CD4-positive, alpha-beta T cell (primary cell): ENCODE measurements around the gene SPOP. TPM values are rescaled to one million over a fixed set of nuclear protein-coding genes. Genes with fewer than 3 reads are reported as not detected.
A peak's percentile ranks its signal among the peaks of the same experiment; 100 is the strongest.

Experiments used
- ATAC-seq: fragments of 200-7000 bp; cut with Tn5 transposase; one replicate; pipeline ENCODE4 v1.10.0; 2022; ENCODE audit warnings: mild to moderate bottlenecking; ENCODE audit not compliant: poor library complexity
- CTCF ChIA-PET: fragments of 350-600 bp; sonication (Branson Sonifier 250); formaldehyde crosslinking; loops from one replicate; lab custom pipeline; 2021; ENCODE audit warnings: antibody characterized with exemption, inconsistent platforms; lab: Charles Lee
- POLR2A ChIA-PET: fragments of 350-600 bp; sonication (Branson Sonifier 250); formaldehyde crosslinking; loops from one replicate; lab custom pipeline; 2021; ENCODE audit warnings: antibody characterized with exemption, inconsistent platforms; lab: Charles Lee
- DNase-seq, 14 experiments: peaks; one replicate each; pipeline ENCODE4 v3.0.0-alpha.2; 2013 to 2020; ENCODE audit warnings: mixed read lengths in 2 of 14
- H3K27ac ChIP-seq, 2 donors: one replicate each; pipeline versions ENCODE4 v1.5.1 to v1.7.0; 2013; ENCODE audit warnings: low read length in 2 of 2, low read depth in 1 of 2, mild to moderate bottlenecking in 1 of 2
- H3K27me3 ChIP-seq, 2 experiments: 1 replicate in 1 of 2; 2 replicates in 1 of 2; pipeline versions ENCODE4 v1.6.1 to v1.7.0; 2013; ENCODE audit warnings: low read length in 2 of 2, control low read depth in 1 of 2, mild to moderate bottlenecking in 1 of 2, moderate library complexity in 1 of 2; ENCODE audit not compliant: insufficient read depth in 2 of 2, control insufficient read depth in 1 of 2
- H3K36me3 ChIP-seq: one replicate; pipeline ENCODE4 v1.6.1; 2013; ENCODE audit warnings: low read length, control low read depth; ENCODE audit not compliant: insufficient read depth
- H3K4me1 ChIP-seq: one replicate; pipeline ENCODE4 v1.6.1; 2013; ENCODE audit warnings: low read length, control low read depth; ENCODE audit not compliant: insufficient read depth
- H3K4me3 ChIP-seq: one replicate; pipeline ENCODE4 v1.5.1; 2013; ENCODE audit warnings: mild to moderate bottlenecking, low read length, moderate library complexity
- H3K9me3 ChIP-seq, 2 experiments: 1 replicate in 1 of 2; 2 replicates in 1 of 2; pipeline versions ENCODE4 v1.6.1 to v1.7.0; 2013; ENCODE audit warnings: low read length in 2 of 2, mild to moderate bottlenecking in 2 of 2, control low read depth in 1 of 2, moderate library complexity in 1 of 2; ENCODE audit not compliant: control insufficient read depth in 1 of 2, insufficient read depth in 1 of 2
- H3K27ac Mint-ChIP-seq: one replicate; pipeline ENCODE4 v1.8.0; 2020; ENCODE audit warnings: mixed read lengths
- H3K27me3 Mint-ChIP-seq: one replicate; pipeline ENCODE4 v1.8.0; 2021; ENCODE audit warnings: mixed read lengths
- H3K36me3 Mint-ChIP-seq: one replicate; pipeline ENCODE4 v1.8.0; 2021; ENCODE audit warnings: low read depth, mixed read lengths
- H3K4me1 Mint-ChIP-seq: one replicate; pipeline ENCODE4 v1.8.0; 2021; ENCODE audit warnings: low read depth, mixed read lengths
- H3K4me3 Mint-ChIP-seq: one replicate; pipeline ENCODE4 v1.8.0; 2020; ENCODE audit warnings: mild to moderate bottlenecking, mixed read lengths
- H3K9me3 Mint-ChIP-seq: one replicate; pipeline ENCODE4 v1.8.0; 2020; ENCODE audit warnings: mixed read lengths
- CTCF ChIP-seq: fragments of 200-600 bp; IDR thresholded peaks from one replicate; pipeline ENCODE4 v1.8.0; 2022; ENCODE audit warnings: antibody characterized with exemption, mild to moderate bottlenecking
- intact Hi-C, 2 experiments: fragments of 100-400 bp; cut with DNase I in 1 of 2; cut with micrococcal nuclease in 1 of 2; formaldehyde crosslinking; loops; one replicate each; pipeline versions ENCODE4 v1.15.1 to v1.9.0; 2023 to 2025; cut with DNase I, micrococcal nuclease
- total RNA-seq, 174 experiments: library from RNA in 2 of 174; stranded (reverse) in 2 of 174; gene quantifications; one replicate each; pipeline ENCODE4 v1.2.3 and lab custom pipeline; 2021 to 2026

SPOP gene
- total RNA-seq, 2 experiments from 2014 or later, result 38.7 to 41.5 TPM

DNA sequence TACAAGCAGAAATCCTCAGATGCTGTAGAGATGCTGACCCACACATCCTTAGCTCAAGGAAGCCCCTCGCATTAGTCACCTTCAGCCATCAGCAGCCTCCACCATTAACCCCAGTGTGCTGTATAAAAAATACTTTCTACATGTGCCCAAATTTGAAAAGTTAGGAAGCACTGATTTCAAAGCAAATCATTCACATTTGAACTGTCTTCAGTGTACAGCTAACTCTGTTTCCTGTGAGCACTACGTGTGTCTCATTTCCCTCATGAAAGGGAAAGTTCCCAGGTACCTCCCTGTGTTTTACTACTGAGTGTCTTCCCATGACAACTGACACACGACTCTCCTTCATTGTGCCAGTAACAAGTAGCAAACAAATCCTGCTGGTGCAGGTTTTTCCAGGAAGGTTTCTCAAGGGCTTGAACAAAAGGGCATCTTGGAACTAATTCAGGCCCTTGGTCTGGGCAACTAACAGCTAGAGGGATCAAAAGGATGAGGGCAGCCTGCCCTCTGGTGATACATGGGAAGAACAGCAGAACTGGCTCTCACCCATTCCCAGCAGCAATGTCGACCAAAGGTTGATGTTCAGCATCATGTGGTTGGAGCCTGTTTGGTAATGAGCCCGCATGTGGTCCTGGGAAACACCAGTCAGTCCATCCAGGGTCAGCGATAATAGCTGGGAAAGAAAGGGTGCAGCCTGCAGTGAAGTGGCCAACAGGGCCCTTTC is 25.8 kb upstream of the SPOP start:
- Mint-ChIP-seq H3K9me3 (no peaks in the 10 kb centered on the region), H3K4me3 (no peak overlapping the region), H3K36me3 (peaks cover 82% of the 10 kb centered on the region), H3K4me1 (peaks cover 53% of the 10 kb centered on the region), H3K27ac (peak overlapping the region; percentile 55), H3K27me3 (no peaks in the 10 kb centered on the region)
- H3K27me3 ChIP-seq, result no peaks in the 10 kb centered on the region
- H3K4me3 ChIP-seq, result no peak overlapping the region
- ATAC-seq (no peak), DNase-seq (peak in 3 of 14 experiments; percentile 19 to 56 (median 48))
- intact Hi-C loops, result loop anchor here (10.0 kb wide), 2 partner anchors 291 to 391 kb away; partner anchors contain the start of genes DLX3 (in 1 of the 2) and PDK2 (in 1 of the 2)
- peaks cover 28% of the 10 kb centered on the region for H3K4me1 ChIP-seq
- no peak overlapping the region for H3K27ac ChIP-seq
- ChIA-PET CTCF (interaction anchor here (1.5 kb wide), 1 partner anchor 134 kb away, joined by 7 read pairs; no protein-coding TSS in a partner anchor), POLR2A (interaction anchor here (0.9 kb wide), 2 partner anchors 36 to 60 kb away, joined by 3 read pairs; partner anchors contain the start of gene FAM117A)
- H3K36me3 ChIP-seq, result peaks cover 65% of the 10 kb centered on the region
- no peaks in the 10 kb centered on the region for H3K9me3 ChIP-seq
- peak; percentile 26 for TF ChIP-seq CTCF

DNA sequence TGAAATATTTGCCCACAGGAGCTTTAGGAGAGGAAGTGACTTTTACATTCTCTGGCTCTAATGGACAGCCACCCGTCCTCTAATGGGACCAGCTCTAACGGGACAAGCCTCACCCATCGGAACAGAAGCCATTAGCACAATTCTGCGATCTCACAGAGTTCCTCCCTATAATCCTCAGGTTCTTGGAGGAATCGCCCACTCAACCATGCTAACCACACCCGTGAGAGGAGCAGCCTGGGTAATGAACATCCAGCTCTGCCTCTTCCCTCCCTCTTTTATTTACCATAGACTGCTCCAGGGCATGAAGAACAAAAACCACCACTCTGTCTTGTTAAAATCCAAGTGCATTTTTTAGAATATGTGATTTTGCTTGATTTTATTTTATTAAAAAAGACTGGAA is 23.1 kb upstream of the SPOP start:
- Histone ChIP-seq H3K9me3 (no peaks in the 10 kb centered on the region), H3K4me3 (no peak overlapping the region), H3K4me1 (peaks cover 14% of the 10 kb centered on the region), H3K36me3 (peaks cover 63% of the 10 kb centered on the region), H3K27ac (no peak overlapping the region), H3K27me3 (no peaks in the 10 kb centered on the region)
- DNase-seq (no peak), ATAC-seq (no peak)
- POLR2A ChIA-PET, result interaction anchor here (1.1 to 1.6 kb wide), 3 partner anchors 30 to 133 kb away, joined by 3 to 4 read pairs (median 3); no protein-coding TSS in a partner anchor
- H3K9me3 Mint-ChIP-seq, result no peaks in the 10 kb centered on the region
- CTCF ChIA-PET, result interaction anchor here (1.2 to 6.0 kb wide), 2 partner anchors 130 to 131 kb away, joined by 3 to 48 read pairs; no protein-coding TSS in a partner anchor
- TF ChIP-seq CTCF, result no peak
- H3K27me3 Mint-ChIP-seq, result no peaks in the 10 kb centered on the region
- no peak overlapping the region for H3K4me3 Mint-ChIP-seq
- H3K27ac Mint-ChIP-seq, result peak overlapping the region; percentile 38
- intact Hi-C loops, result loop anchor here (10.0 kb wide), 2 partner anchors 294 to 394 kb away; partner anchors contain the start of genes DLX3 (in 1 of the 2) and PDK2 (in 1 of the 2)
- peaks cover 60% of the 10 kb centered on the region for H3K36me3 Mint-ChIP-seq
- H3K4me1 Mint-ChIP-seq, result peaks cover 38% of the 10 kb centered on the region

DNA sequence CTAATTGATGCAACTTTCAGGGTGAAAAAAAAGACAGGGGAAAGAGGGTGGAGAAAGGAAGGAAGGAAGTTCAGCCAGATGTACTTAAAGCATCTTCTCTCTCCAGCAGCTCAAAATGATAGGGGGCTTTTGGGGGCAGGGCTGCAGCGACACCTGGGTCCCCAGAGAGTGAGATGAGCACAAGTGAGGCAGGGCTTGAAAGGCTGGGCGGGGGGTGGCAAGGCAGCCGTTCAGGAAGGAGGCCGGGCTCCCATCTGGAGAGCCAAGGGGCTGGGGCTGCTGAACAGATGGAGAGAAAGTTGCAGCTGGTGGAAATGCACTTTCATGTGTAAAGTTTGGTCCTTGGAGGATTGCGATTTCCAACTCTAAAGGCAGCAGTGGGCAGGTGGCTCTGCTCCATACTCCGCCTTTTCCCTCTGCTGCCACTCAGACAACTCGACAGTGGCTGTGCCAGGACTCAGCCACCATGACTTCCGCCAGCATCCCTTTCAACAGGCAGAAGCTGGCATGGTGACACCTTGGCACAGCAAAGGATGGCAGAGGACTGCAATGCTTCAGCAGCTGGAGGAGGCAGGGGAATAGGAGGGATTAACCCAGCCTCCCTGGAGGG is 22.2 kb upstream of the SPOP start:
- H3K4me1 ChIP-seq, result peaks cover 17% of the 10 kb centered on the region
- Mint-ChIP-seq H3K4me1 (peaks cover 38% of the 10 kb centered on the region), H3K9me3 (no peaks in the 10 kb centered on the region), H3K27ac (peak overlapping the region; percentile 38), H3K4me3 (no peak overlapping the region), H3K27me3 (no peaks in the 10 kb centered on the region), H3K36me3 (peaks cover 51% of the 10 kb centered on the region)
- ATAC-seq (no peak), DNase-seq (no peak)
- H3K27me3 ChIP-seq, result no peaks in the 10 kb centered on the region
- ChIA-PET POLR2A (interaction anchor here (1.1 to 1.6 kb wide), 4 partner anchors 29 to 132 kb away, joined by 3 to 4 read pairs (median 3); no protein-coding TSS in a partner anchor), CTCF (interaction anchor here (1.9 to 6.0 kb wide), 3 partner anchors 8 to 132 kb away, joined by 5 to 48 read pairs (median 7); partner anchors contain the start of gene SLC35B1)
- no peak for TF ChIP-seq CTCF
- H3K4me3 ChIP-seq, result no peak overlapping the region
- no peaks in the 10 kb centered on the region for H3K9me3 ChIP-seq
- no peak overlapping the region for H3K27ac ChIP-seq
- peaks cover 54% of the 10 kb centered on the region for H3K36me3 ChIP-seq
- intact Hi-C loops, result loop anchor here (5.0 to 10.0 kb wide), 5 partner anchors 68 to 395 kb away; partner anchors contain the start of genes DLX3 (in 2 of the 2), NGFR (in 1 of the 2) and PDK2 (in 1 of the 2)
